ENCODE measurements around the gene SREBF2. TPM values are rescaled to one million over a fixed set of nuclear protein-coding genes. Genes with fewer than 3 reads are reported as not detected.

The SREBF2 gene
- total and polyA plus RNA-seq, 2 of the 13 experiments (the other 11 are each of a cell fraction or from before 2014, with no cell fraction given), result 53.8 to 72.6 TPM

GRCh38 chr22:41831828-41832552, 915 bp upstream of the SREBF2 start (continued):
- TF ChIP-seq ZNF260 (CRISPR knock-in tag; IDR thresholded peaks at IDR 0.05; ENCODE audit: borderline replicate concordance, low read depth), result no peak
- no peak for TF ChIP-seq ZBTB7B (CRISPR knock-in tag; IDR thresholded peaks at IDR 0.05)
- no peak; the same call in 1 of the 2 replicates for TF ChIP-seq ZBTB4 (CRISPR knock-in tag; IDR thresholded peaks at IDR 0.05; ENCODE audit: borderline replicate concordance)
- TF ChIP-seq ZC3H4 (CRISPR knock-in tag; IDR thresholded peaks at IDR 0.05; ENCODE audit: borderline replicate concordance), result peak; percentile 53; the same call in 1 of the 2 replicates
- no peak for TF ChIP-seq CBX5 (CRISPR knock-in tag; IDR thresholded peaks at IDR 0.05; ENCODE audit: borderline replicate concordance)
- no peak for TF ChIP-seq MEF2D (CRISPR knock-in tag; IDR thresholded peaks at IDR 0.05)
- no peak for TF ChIP-seq HOXA3 (CRISPR knock-in tag; IDR thresholded peaks at IDR 0.05)
- no peak for TF ChIP-seq HOMEZ (CRISPR knock-in tag; IDR thresholded peaks at IDR 0.05; ENCODE audit: low read depth)
- no peak for TF ChIP-seq SALL1 (CRISPR knock-in tag; IDR thresholded peaks at IDR 0.05)
- TF ChIP-seq ZNF777 (CRISPR knock-in tag; IDR thresholded peaks at IDR 0.05), result peak; percentile 4; the same call in 1 of the 2 replicates
- TF ChIP-seq KDM1A (CRISPR knock-in tag; IDR thresholded peaks at IDR 0.05), result peak; percentile 92
- TF ChIP-seq CBX1 (IDR thresholded peaks at IDR 0.05; ENCODE audit: low read depth), result no peak
- TF ChIP-seq IKZF5 (CRISPR knock-in tag; IDR thresholded peaks at IDR 0.05), result no peak; the same call in 1 of the 2 replicates
- no peak for TF ChIP-seq FLYWCH1 (CRISPR knock-in tag; IDR thresholded peaks at IDR 0.05)
- TF ChIP-seq HIC2 (CRISPR knock-in tag; IDR thresholded peaks at IDR 0.05; ENCODE audit: low read depth), result no peak
- peak; percentile 94 for TF ChIP-seq SMYD3 (CRISPR knock-in tag; IDR thresholded peaks at IDR 0.05)
- TF ChIP-seq GPBP1L1 (CRISPR knock-in tag; IDR thresholded peaks at IDR 0.05), result no peak
- no peak for TF ChIP-seq ZNF343 (CRISPR knock-in tag; IDR thresholded peaks at IDR 0.05)
- peak; percentile 100 for TF ChIP-seq CHD4 (IDR thresholded peaks at IDR 0.05; ENCODE audit: borderline replicate concordance, low read length)
- TF ChIP-seq ZNF816 (CRISPR knock-in tag; IDR thresholded peaks at IDR 0.05; ENCODE audit: borderline replicate concordance), result peak; percentile 81; the same call in 1 of the 2 replicates
- peak; percentile 96 for TF ChIP-seq ZMYM3 (CRISPR knock-in tag; IDR thresholded peaks at IDR 0.05)

Measured in HepG2 (cell line).